GM19035 (cell line): ENCODE results near the gene HSD11B2.

Experiments used
- ATAC-seq: cut with Tn5 transposase; IDR thresholded peaks from one replicate; pipeline ENCODE4 v1.9.1; 2021; ENCODE audit not compliant: unreplicated experiment

HSD11B2 gene

DNA sequence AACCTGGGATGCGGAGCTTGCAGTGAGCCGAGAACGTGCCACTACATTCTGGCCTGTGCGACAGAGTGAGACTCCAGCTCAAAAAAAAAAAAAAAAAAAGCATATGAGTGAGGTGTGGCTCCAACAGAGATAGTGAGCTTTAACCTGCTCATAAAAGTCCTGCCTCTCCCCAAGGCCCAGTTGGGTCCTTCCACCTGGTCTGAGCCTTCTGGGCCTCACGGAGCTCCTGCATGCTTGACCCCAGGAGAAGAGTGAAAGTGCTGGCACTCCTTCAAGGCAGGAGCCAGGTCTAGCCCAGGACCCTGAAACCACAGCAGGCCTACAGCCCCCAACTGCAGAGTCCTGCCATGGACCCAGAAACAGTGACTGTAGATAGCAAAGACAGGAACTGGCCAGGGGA lies 17.7 kb downstream of the HSD11B2 start:
- no peak for ATAC-seq

DNA sequence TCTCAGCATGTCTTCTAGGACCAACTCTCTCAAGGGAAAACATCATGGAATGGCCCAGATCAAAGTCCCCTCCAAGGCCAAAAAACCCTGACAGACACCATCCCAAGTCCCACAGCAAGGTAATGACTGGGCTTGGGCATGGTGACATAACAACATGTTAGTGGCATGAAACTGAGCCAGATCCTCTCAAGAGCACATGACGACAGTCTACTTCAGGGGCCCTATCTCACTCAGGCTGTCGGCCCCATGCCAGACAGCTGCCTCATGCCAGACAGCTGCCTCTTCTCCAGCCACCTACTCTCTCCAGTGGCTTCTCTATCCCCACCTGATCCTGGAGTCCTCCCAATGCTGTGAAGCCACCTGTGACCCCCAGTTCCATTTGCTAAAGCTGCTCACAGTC lies 18.4 kb downstream of the HSD11B2 start:
- no peak for ATAC-seq

GRCh38 chr16:67449739-67450138 lies 18.8 kb downstream of the HSD11B2 start:
- ATAC-seq, result no peak

- ATAC-seq, result no peak
Measured at GRCh38 chr16:67451061-67451703, 20.3 kb downstream of the HSD11B2 start.

DNA sequence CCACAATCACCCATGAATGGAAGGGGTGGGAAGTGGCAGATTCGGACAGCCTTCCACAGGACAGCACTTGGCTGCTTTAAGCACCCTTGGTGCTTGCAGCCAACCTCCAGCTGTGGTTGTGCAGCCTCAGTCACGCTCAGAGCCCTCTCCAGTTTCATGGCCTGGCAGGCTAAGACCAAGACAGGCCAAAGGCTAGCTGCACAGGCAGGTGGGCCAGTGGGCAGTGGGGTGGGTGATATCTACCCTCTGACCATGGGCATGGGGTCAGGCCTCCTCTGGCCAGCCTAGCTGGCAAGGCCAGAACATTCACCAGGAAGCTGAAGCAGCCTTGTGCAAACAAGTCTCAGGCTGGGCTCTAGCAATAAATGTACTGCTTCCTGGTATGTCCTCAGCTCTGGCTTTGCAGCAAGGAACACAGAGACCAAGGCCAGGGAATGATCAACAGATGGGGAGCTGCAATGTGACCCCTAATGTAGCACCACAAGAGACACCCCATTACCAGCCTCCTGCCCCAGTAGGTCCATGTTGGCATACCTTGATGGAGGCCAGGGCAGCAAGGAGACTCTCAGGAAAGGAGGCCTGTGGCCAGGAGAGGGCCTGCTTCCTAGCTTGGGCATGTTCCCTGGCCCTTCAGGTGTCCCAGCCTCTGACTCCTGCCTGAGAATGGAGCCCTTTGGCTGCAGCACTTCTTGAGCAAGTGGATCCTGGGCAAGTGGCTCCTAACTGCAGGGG lies 20.9 kb downstream of the HSD11B2 start:
- no peak for ATAC-seq

- ATAC-seq, result no peak
Measured at GRCh38 chr16:67454104-67454503, 23.2 kb downstream of the HSD11B2 start.

- no peak for ATAC-seq
Measured at GRCh38 chr16:67454852-67455251, 23.9 kb downstream of the HSD11B2 start.

GRCh38 chr16:67456391-67457081 lies 25.6 kb downstream of the HSD11B2 start:
- no peak for ATAC-seq

- ATAC-seq, result no peak
Measured at GRCh38 chr16:67457611-67458010, 26.7 kb downstream of the HSD11B2 start.

DNA sequence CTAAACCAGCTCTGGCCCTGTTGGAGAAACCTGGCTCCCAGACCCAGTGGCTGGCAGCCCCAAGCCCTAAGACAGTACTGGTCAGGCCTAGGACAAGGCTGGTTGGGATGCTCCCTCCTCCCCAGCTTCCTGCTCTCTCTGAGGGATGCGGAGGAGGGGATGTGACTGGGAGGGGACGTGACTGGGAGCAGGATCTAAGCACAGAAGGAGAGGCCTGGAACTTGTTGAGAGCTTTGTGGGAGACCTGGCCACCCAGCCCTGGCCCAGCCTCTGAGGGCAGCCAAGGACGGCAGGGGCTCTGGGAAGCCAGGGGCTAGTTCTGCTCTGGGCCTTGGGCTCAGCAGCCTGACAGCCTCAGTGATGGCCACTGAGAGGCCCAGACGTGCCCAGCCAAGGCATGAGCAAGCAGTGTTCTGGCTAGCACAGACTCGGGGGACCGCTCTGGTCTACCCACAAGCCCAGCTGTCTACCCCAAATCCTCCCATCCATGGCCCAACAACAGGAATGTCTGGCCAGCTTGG lies 27.3 kb downstream of the HSD11B2 start:
- no peak for ATAC-seq

- ATAC-seq, result no peak
Measured at GRCh38 chr16:67459066-67459860, 28.3 kb downstream of the HSD11B2 start.

DNA sequence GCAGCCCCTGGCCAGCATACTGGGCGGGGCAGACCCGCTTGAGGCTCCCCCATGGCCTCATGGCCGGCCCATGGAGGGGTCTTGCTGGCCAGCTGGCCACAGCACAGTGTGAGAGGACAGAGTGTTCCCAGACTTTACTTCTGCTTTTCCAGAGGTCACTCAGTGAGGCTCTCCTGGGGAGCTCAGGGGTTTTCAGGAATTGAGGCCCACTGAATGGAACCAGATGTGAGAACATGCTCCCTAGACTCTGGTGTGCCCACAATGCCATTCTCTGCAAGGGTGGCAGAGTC lies 28.9 kb downstream of the HSD11B2 start:
- ATAC-seq, result no peak

DNA sequence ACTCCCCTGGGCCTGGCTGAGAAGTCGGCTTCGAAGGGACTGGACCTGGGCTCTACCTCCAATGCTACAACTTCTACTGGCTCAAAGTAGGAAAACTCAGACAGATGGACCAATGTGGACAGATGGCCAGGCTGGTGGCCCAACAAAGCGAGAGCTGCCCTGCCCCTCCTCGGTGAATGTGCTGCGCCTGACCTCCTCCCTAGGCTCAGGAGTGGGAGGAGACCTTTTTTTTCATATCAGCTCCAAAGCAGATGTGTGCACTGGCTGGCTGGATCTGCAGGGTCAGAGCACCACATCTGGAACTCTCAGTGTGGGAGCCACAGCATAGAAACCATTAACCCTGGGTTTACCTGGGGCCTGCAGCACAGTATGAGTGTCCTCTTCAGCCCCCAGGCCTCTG lies 29.2 kb downstream of the HSD11B2 start:
- ATAC-seq, result no peak

- no peak for ATAC-seq
Measured at GRCh38 chr16:67460961-67461360, 30.0 kb downstream of the HSD11B2 start.

DNA sequence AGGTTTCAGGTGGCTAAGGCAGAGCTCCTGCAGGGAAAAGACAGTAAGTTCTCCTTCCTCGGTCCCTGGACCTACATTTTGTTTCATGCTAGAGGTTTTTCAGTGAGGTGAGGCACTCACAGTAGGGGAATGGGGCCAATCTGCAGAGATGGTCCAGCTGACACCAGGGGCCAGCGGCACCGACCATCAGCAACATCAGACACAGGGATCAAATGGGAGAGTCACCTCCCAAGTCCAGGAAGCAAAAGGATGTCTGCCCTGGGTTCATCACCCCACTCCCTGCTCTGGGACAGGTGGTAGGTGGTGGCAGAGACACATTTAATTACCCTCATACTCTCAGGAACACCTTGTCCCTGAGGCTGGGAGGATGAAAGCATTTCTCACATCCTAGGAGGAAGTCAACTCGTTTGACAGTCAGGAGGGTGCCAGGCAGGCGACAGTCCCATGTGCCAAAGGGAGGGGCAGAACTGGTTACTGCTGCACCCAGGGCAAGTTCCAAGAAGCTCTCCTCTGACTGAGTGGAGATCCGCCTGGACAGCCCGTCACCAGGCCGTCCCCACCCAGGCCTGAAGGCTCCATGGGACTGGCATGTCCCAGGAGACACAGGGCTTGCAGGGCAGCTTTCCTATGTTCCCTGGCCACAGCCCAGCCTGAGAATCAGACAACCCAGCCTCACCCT lies 30.8 kb downstream of the HSD11B2 start:
- no peak for ATAC-seq

DNA sequence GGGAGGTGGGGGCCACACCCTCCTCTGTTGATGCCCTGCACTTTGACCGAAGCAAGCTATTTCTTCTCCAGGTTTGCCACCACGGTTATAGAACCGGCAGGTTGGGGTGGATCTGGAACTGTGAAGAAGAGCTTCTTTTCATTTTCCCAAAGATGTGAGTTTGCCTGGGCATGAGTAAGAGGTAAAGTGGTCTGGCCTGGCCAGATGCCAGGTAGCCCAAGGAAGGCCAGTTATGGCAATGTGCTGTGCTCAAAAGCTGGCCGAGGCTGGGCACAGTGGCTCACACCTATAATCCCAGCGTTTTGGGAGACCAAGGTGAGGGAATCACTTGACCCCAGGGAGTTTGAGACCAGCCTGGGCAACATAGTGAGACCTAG lies 31.3 kb downstream of the HSD11B2 start:
- no peak for ATAC-seq

- no peak for ATAC-seq
Measured at GRCh38 chr16:67463059-67463458, 32.1 kb downstream of the HSD11B2 start.

DNA sequence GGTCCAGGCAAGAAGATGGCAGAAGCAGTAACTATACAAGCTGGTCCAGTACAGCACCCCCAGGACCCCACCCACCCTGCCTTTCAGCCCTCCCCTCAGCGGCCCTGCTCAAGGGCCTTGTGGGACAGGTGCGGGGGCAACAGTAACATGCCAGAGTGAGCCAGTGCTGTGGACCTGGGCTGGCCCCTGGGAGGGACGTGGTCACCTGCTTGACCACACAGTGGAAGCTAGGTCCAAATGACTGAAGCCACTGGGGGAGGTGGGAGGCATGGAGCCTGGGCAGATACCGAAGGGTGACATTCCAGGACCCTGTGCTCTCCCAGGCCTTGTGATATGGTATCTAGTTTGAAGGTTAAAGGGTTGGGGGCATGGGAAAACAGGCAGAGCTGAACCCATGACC lies 32.8 kb downstream of the HSD11B2 start:
- ATAC-seq, result no peak

- no peak for ATAC-seq
Measured at GRCh38 chr16:67464565-67464964, 33.6 kb downstream of the HSD11B2 start.

- no peak for ATAC-seq
Measured at GRCh38 chr16:67466581-67466980, 35.7 kb downstream of the HSD11B2 start.

DNA sequence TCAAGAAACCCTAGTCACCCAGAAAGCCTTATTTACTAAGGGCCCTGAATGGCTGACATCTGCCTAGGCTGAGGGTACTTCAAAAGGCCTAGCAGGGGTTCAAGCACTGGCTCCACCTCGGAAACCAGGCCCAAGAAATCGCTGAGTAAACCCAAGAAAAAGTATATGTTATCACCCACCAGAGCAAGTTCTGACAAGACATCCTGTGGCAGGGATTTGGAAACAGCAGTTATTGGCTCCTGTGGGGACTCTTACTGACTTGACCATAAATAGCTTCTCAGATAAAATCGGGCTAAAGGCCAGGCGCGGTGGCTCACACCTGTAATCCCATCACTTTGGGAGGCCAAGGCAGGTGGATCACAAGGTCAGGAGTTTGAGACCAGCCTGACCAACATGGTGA lies 37.8 kb downstream of the HSD11B2 start:
- ATAC-seq, result no peak
